ENCODE data around the gene C1orf116. TPM values are rescaled to one million over a fixed set of nuclear protein-coding genes. Genes with fewer than 3 reads are reported as not detected.

C1orf116 gene
- total RNA-seq, 1 donor from 2014 or later: 31.9 TPM

DNA sequence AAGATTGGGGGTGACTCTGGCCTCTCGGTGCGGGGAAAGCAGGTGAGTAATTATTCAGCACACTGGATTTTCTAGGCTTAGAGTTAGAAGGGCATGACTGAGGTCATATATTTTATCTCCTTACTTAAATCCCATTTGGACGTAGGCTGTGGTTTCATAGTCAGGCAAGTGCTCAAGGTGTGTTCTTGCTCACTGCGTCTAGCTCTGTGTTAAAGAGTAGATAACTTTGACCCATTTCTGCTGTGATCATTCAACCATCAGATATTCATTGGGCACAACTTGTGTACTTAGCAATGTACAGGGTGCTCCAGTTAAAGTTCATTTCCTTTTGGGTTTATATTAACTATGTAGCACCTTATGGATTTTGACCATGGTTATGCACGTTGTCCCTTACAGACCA is 35.1 kb upstream of the C1orf116 start:
- H3K27me3 Mint-ChIP-seq: no peaks in the 10 kb centered on the region
- no peak overlapping the region for H3K27ac Mint-ChIP-seq
- no peak for DNase-seq (ENCODE audit: low spot score, unreplicated experiment)
- H3K9me3 Mint-ChIP-seq (ENCODE audit: low read depth): no peaks in the 10 kb centered on the region
- no peak overlapping the region for H3K4me3 Mint-ChIP-seq (ENCODE audit: low read depth)
- no peaks in the 10 kb centered on the region for H3K4me1 Mint-ChIP-seq (ENCODE audit: low read depth)
- peaks cover 10% of the 10 kb centered on the region for H3K36me3 Mint-ChIP-seq (ENCODE audit: insufficient read depth)
- TF ChIP-seq, protein P1, sequence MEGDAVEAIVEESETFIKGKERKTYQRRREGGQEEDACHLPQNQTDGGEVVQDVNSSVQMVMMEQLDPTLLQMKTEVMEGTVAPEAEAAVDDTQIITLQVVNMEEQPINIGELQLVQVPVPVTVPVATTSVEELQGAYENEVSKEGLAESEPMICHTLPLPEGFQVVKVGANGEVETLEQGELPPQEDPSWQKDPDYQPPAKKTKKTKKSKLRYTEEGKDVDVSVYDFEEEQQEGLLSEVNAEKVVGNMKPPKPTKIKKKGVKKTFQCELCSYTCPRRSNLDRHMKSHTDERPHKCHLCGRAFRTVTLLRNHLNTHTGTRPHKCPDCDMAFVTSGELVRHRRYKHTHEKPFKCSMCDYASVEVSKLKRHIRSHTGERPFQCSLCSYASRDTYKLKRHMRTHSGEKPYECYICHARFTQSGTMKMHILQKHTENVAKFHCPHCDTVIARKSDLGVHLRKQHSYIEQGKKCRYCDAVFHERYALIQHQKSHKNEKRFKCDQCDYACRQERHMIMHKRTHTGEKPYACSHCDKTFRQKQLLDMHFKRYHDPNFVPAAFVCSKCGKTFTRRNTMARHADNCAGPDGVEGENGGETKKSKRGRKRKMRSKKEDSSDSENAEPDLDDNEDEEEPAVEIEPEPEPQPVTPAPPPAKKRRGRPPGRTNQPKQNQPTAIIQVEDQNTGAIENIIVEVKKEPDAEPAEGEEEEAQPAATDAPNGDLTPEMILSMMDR (IDR thresholded peaks at IDR 0.05; ENCODE audit: unreplicated experiment): no peak

DNA sequence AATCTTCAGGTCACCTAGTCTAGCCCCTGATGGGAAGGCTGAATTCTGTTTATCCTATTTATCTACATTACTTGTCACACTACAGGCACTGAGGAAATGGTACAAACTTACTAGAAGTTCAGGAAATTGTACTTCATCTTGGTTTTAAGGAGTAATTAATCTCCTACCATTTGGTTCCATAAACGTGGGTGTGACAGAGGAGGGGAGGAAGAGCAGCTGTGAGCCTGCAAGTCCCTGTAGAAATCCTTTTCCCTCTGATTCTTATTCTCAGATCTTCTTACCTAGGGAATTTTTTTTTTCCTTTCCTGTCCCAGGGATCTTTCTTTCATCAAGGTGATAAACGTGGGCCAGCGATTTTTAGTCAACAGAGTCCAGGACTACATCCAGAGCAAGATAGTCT is 34.6 kb upstream of the C1orf116 start:
- Mint-ChIP-seq H3K9me3 (ENCODE audit: low read depth) (no peaks in the 10 kb centered on the region), H3K27ac (no peak overlapping the region), H3K4me3 (ENCODE audit: low read depth) (no peak overlapping the region), H3K4me1 (ENCODE audit: low read depth) (no peaks in the 10 kb centered on the region), H3K27me3 (no peaks in the 10 kb centered on the region), H3K36me3 (ENCODE audit: insufficient read depth) (peaks cover 13% of the 10 kb centered on the region)
- no peak for DNase-seq (ENCODE audit: low spot score, unreplicated experiment)
- TF ChIP-seq, protein P1 (IDR thresholded peaks at IDR 0.05; ENCODE audit: unreplicated experiment): no peak

- Mint-ChIP-seq H3K27me3 (no peaks in the 10 kb centered on the region), H3K36me3 (ENCODE audit: insufficient read depth) (peaks cover 14% of the 10 kb centered on the region), H3K9me3 (ENCODE audit: low read depth) (no peaks in the 10 kb centered on the region), H3K4me1 (ENCODE audit: low read depth) (no peaks in the 10 kb centered on the region), H3K27ac (no peak overlapping the region), H3K4me3 (ENCODE audit: low read depth) (no peak overlapping the region)
- TF ChIP-seq, protein P1 (IDR thresholded peaks at IDR 0.05; ENCODE audit: unreplicated experiment): no peak
- no peak for DNase-seq (ENCODE audit: low spot score, unreplicated experiment)
These were observed 32.0 kb upstream of the C1orf116 start for GRCh38 chr1:207064561-207064960.

- Mint-ChIP-seq H3K27ac (no peak overlapping the region), H3K27me3 (no peaks in the 10 kb centered on the region), H3K4me3 (ENCODE audit: low read depth) (no peak overlapping the region), H3K9me3 (ENCODE audit: low read depth) (no peaks in the 10 kb centered on the region), H3K4me1 (ENCODE audit: low read depth) (no peaks in the 10 kb centered on the region), H3K36me3 (ENCODE audit: insufficient read depth) (peaks cover 10% of the 10 kb centered on the region)
- TF ChIP-seq, protein P1 (IDR thresholded peaks at IDR 0.05; ENCODE audit: unreplicated experiment): no peak
- no peak for DNase-seq (ENCODE audit: low spot score, unreplicated experiment)
These were observed 30.5 kb upstream of the C1orf116 start for GRCh38 chr1:207063014-207063413.

DNA sequence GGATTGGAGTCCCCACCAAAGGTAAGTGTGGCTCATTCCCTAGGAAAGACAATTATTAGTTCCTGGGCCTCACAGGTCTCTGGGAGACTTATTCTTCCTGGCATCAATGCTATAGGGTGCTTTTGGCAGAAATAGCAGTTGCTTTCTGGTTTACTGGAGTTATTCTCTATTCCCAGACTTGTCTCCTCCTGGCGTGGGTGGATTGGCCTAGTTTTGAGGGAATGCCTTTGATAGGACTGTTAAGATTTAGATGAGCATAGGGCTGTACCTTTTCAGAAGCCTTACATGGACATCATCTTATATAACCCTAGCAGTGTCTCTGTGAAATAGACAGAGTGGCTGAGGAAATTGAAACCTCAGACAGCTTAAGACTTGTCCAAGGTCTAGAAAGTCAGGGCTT is 29.5 kb upstream of the C1orf116 start:
- H3K36me3 Mint-ChIP-seq (ENCODE audit: insufficient read depth): peaks cover 10% of the 10 kb centered on the region
- no peaks in the 10 kb centered on the region for H3K4me1 Mint-ChIP-seq (ENCODE audit: low read depth)
- H3K4me3 Mint-ChIP-seq (ENCODE audit: low read depth): no peak overlapping the region
- TF ChIP-seq, protein P1 (IDR thresholded peaks at IDR 0.05; ENCODE audit: unreplicated experiment): no peak
- H3K27ac Mint-ChIP-seq: no peak overlapping the region
- no peaks in the 10 kb centered on the region for H3K27me3 Mint-ChIP-seq
- no peaks in the 10 kb centered on the region for H3K9me3 Mint-ChIP-seq (ENCODE audit: low read depth)
- DNase-seq (ENCODE audit: low spot score, unreplicated experiment): no peak

Data from progenitor cell of endocrine pancreas (in vitro differentiated cells).